Memory B cell (primary cell): ENCODE data around the gene AARS1.
"Not testable (repeated sequence)": the region's sequence is repeated elsewhere in the genome, so short reads cannot be mapped to it uniquely, and the experiment has no call there.

Source experiments
- ATAC-seq: fragments of 150-1000 bp; cut with Tn5 transposase; 2 replicates; pipeline ENCODE4 v1.10.0; 2021; ENCODE audit warnings: low read depth, mild to moderate bottlenecking, moderate library complexity
- DNase-seq, 2 donors: peaks; one replicate each; pipeline ENCODE4 v3.0.0; 2022; ENCODE audit warnings: low spot score in 2 of 2
- H3K27ac Mint-ChIP-seq: one replicate; pipeline ENCODE4 v1.8.0; 2022; ENCODE audit warnings: mild to moderate bottlenecking, moderate library complexity, mixed read lengths
- H3K27me3 Mint-ChIP-seq: one replicate; pipeline ENCODE4 v1.8.0; 2022; ENCODE audit warnings: mixed read lengths
- H3K36me3 Mint-ChIP-seq: one replicate; pipeline ENCODE4 v1.8.0; 2022; ENCODE audit warnings: mild to moderate bottlenecking, mixed read lengths
- H3K4me1 Mint-ChIP-seq: one replicate; pipeline ENCODE4 v1.8.0; 2022; ENCODE audit warnings: mixed read lengths
- H3K4me3 Mint-ChIP-seq: one replicate; pipeline ENCODE4 v1.8.0; 2022; ENCODE audit warnings: mild to moderate bottlenecking, moderate library complexity, mixed read lengths
- H3K9me3 Mint-ChIP-seq: one replicate; pipeline ENCODE4 v1.8.0; 2022; ENCODE audit warnings: mixed read lengths

AARS1 gene

GRCh38 chr16:70223971-70224513, 65.3 kb downstream of the AARS1 start:
- not testable (repeated sequence) for DNase-seq, H3K4me3 Mint-ChIP-seq, H3K27ac Mint-ChIP-seq, H3K9me3 Mint-ChIP-seq, ATAC-seq, H3K4me1 Mint-ChIP-seq, H3K27me3 Mint-ChIP-seq
- peaks cover 13% of the 10 kb centered on the region for H3K36me3 Mint-ChIP-seq

DNA sequence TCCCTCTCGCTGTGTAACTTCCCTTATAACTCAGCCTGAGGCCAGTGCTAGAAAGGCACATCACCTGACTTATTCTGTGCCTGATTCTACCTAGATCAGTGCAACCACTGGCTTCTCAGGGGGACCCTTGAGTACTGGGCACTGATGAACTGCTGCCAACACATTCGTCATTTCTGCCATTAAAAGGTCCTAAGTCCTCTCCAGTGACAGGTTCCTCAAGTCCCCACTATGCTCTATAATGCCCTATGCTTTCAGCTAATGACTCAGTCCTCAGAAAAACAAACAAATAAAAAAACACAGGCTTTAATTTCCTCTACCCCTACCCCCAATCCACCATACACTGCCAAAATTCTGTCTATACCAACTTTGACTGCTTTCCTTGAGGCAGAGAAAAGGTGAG, 66.1 kb downstream of the AARS1 start:
- not testable (repeated sequence) for H3K9me3 Mint-ChIP-seq, H3K4me3 Mint-ChIP-seq, H3K4me1 Mint-ChIP-seq, H3K27me3 Mint-ChIP-seq, DNase-seq, ATAC-seq
- peaks cover 11% of the 10 kb centered on the region for H3K36me3 Mint-ChIP-seq
- H3K27ac Mint-ChIP-seq, result peak overlapping the region; percentile 77

DNA sequence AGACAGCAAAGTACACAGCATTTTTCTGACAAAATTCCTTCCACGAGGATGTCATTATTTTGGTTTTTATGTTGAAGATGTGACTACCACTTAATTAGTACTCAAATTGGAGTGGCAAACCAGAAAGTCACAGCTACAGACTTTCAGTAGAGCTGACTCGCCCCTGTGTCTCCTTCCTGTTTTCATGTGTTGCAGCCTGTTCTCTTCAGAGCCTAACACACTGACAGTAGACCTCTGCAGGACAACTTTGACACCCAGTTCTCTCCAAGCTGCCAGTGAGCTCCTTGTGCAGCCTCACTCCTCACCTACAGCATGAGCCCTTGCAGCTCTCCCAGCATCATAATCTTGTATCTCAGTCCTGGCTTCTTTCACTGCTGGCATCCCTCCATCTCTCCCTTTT, 66.7 kb downstream of the AARS1 start:
- not testable (repeated sequence) for ATAC-seq, H3K4me1 Mint-ChIP-seq, H3K27me3 Mint-ChIP-seq, H3K4me3 Mint-ChIP-seq, H3K9me3 Mint-ChIP-seq, DNase-seq
- H3K27ac Mint-ChIP-seq, result peak overlapping the region; percentile 77
- peaks cover 11% of the 10 kb centered on the region for H3K36me3 Mint-ChIP-seq

DNA sequence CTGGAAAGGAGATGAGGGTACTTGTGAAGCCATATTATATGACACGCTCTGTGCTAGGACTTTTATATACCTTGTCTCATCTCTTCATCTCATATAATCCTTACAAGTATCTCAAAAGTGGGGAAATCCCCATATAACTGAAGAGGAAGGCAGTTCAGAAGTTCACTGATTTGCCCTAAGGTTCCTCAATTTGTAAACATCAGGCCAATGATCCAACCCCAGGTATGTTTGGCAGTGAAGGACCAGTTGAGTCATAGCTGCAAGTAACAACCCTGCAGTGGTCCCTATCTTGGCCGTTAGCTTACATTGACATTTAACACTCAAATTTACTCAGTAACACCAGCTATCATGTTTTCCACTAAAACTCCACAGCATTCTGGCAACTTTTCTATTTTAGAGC, 70.7 kb downstream of the AARS1 start:
- H3K36me3 Mint-ChIP-seq, H3K27me3 Mint-ChIP-seq, H3K27ac Mint-ChIP-seq, ATAC-seq, H3K4me3 Mint-ChIP-seq, H3K9me3 Mint-ChIP-seq, H3K4me1 Mint-ChIP-seq, DNase-seq: not testable (repeated sequence)

GRCh38 chr16:70206382-70206781, 82.9 kb downstream of the AARS1 start:
- H3K27ac Mint-ChIP-seq, DNase-seq, H3K27me3 Mint-ChIP-seq, H3K9me3 Mint-ChIP-seq, H3K4me3 Mint-ChIP-seq, ATAC-seq, H3K4me1 Mint-ChIP-seq: not testable (repeated sequence)
- H3K36me3 Mint-ChIP-seq, result peaks cover 12% of the 10 kb centered on the region

GRCh38 chr16:70204668-70205405, 84.5 kb downstream of the AARS1 start:
- H3K4me1 Mint-ChIP-seq, H3K9me3 Mint-ChIP-seq, ATAC-seq, H3K27me3 Mint-ChIP-seq, H3K27ac Mint-ChIP-seq, DNase-seq, H3K4me3 Mint-ChIP-seq, H3K36me3 Mint-ChIP-seq: not testable (repeated sequence)

DNA sequence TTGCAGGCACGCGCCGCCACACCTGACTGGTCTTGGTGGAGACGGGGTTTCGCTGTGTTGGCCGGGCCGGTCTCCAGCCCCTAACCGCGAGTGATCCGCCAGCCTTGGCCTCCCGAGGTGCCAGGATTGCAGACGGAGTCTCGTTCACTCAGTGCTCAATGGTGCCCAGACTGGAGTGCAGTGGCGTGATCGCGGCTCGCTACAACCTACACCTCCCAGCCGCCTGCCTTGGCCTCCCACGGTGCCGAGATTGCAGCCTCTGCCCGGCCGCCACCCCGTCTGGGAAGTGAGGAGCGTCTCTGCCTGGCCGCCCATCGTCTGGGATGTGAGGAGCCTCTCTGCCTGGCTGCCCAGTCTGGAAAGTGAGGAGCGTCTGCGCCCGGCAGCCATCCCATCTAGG, 85.3 kb downstream of the AARS1 start:
- H3K36me3 Mint-ChIP-seq, H3K4me1 Mint-ChIP-seq, H3K9me3 Mint-ChIP-seq: not testable (repeated sequence)

GRCh38 chr16:70203508-70203907, 85.8 kb downstream of the AARS1 start:
- H3K36me3 Mint-ChIP-seq, H3K9me3 Mint-ChIP-seq, H3K4me1 Mint-ChIP-seq, ATAC-seq, DNase-seq, H3K27ac Mint-ChIP-seq, H3K4me3 Mint-ChIP-seq, H3K27me3 Mint-ChIP-seq: not testable (repeated sequence)

More for the DNA sequence above, 85.3 kb downstream of the AARS1 start:
- DNase-seq, H3K27me3 Mint-ChIP-seq, H3K4me3 Mint-ChIP-seq, ATAC-seq, H3K27ac Mint-ChIP-seq: not testable (repeated sequence)
